Measurements from ENCODE around the gene IGFBP2.

DNA sequence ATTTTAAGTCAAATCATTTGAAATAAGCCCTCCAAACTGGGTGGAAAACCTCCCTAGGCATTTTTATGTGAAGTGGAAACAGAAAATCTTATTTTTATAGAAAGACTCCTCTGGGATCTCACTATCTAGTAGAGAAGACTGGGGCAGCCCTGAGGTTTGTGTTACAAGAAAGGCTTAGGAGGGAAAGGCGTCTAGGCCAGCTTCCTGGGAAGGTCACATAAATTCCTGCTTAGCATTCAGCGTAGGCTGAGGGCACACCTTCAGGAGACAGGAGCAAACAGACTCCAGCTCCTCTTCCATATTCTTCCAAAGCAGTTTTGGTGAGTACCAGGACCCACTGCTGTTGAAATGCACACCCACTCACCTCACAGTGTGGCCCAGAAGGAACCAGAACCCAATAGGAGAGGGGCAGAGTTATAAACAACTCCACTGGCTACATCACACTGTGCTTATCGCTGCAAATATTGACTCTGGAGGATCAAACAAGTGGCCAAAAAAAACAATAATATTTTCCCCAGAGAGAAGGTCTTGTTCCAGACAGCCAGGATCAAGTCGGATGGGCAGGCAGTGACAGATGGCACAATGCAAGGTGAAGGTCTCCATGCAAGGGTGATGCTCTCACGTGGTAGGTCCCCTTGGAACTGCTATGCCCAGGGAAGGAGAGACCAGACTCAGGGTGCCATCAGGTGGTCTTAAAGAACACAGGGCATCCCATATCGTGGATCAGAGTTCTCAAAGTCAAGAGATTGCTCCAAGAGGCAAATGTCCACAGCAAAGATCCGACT is 17.7 kb upstream of the IGFBP2 start:
- TF ChIP-seq, protein P1, sequence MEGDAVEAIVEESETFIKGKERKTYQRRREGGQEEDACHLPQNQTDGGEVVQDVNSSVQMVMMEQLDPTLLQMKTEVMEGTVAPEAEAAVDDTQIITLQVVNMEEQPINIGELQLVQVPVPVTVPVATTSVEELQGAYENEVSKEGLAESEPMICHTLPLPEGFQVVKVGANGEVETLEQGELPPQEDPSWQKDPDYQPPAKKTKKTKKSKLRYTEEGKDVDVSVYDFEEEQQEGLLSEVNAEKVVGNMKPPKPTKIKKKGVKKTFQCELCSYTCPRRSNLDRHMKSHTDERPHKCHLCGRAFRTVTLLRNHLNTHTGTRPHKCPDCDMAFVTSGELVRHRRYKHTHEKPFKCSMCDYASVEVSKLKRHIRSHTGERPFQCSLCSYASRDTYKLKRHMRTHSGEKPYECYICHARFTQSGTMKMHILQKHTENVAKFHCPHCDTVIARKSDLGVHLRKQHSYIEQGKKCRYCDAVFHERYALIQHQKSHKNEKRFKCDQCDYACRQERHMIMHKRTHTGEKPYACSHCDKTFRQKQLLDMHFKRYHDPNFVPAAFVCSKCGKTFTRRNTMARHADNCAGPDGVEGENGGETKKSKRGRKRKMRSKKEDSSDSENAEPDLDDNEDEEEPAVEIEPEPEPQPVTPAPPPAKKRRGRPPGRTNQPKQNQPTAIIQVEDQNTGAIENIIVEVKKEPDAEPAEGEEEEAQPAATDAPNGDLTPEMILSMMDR (IDR thresholded peaks at IDR 0.05; ENCODE audit: insufficient read depth, low read length, poor library complexity, severe bottlenecking): no peak
- TF ChIP-seq EZH2phosphoT487 (conservative IDR thresholded peaks at IDR 0.05; ENCODE audit: low read length): no peak
